ENCODE measurements around the gene TBCK.

- TF ChIP-seq EZH2 (IDR thresholded peaks at IDR 0.05) (no peak), FOXP2 (optimal IDR thresholded peaks at IDR 0.05; ENCODE audit: control extremely low read depth, extremely low read length, insufficient read depth) (no peak), POLR2AphosphoS5 (IDR thresholded peaks at IDR 0.05; ENCODE audit: borderline replicate concordance, low read depth, low read length) (no peak)
These were observed 277.1 kb downstream of the TBCK start for GRCh38 chr4:106038908-106039307.

Data from SK-N-MC (cell line).